ENCODE results near the gene TMPRSS9. TPM values are rescaled to one million over a fixed set of nuclear protein-coding genes. Genes with fewer than 3 reads are reported as not detected.
A peak's percentile ranks its signal among the peaks of the same experiment; 100 is the strongest.

Gene TMPRSS9
- total and polyA plus RNA-seq, 2 of the 13 experiments (the other 11 are each of a cell fraction or from before 2014, with no cell fraction given), result 2.5 to 5.2 TPM

DNA sequence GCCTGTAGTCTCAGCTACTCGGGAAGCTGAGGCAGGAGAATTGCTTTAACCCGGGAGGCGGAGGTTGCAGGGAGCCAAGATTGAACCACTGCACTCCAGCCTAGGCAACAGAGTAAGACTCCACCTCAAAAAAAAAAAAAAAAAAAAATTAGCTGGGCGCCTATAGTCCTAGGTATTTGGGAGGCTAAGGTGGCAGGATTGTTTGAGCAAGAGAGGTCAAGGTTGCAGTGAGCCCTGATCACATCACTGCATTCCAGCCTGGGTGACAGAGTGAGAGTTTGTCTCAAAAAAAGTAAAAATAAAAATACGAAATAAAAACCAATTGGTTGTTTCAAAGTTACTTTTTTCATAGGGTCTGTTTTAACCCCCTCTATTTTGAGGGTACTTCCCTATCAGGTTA, 98.0 kb downstream of the TMPRSS9 start (continued):
- TF ChIP-seq, protein P1, sequence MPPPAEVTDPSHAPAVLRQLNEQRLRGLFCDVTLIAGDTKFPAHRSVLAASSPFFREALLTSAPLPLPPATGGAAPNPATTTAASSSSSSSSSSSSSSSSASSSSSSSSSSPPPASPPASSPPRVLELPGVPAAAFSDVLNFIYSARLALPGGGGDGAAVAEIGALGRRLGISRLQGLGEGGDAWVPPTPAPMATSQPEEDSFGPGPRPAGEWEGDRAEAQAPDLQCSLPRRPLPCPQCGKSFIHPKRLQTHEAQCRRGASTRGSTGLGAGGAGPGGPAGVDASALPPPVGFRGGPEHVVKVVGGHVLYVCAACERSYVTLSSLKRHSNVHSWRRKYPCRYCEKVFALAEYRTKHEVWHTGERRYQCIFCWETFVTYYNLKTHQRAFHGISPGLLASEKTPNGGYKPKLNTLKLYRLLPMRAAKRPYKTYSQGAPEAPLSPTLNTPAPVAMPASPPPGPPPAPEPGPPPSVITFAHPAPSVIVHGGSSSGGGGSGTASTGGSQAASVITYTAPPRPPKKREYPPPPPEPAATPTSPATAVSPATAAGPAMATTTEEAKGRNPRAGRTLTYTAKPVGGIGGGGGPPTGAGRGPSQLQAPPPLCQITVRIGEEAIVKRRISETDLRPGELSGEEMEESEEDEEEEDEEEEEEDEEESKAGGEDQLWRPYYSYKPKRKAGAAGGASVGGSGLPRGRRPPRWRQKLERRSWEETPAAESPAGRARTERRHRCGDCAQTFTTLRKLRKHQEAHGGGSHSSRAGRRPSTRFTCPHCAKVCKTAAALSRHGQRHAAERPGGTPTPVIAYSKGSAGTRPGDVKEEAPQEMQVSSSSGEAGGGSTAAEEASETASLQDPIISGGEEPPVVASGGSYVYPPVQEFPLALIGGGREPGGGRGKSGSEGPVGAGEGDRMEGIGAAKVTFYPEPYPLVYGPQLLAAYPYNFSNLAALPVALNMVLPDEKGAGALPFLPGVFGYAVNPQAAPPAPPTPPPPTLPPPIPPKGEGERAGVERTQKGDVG (CRISPR knock-in tag; IDR thresholded peaks at IDR 0.05; ENCODE audit: borderline replicate concordance), result no peak
- TF ChIP-seq ZSCAN29 (CRISPR knock-in tag; conservative IDR thresholded peaks at IDR 0.05) (no peak), ZNF615 (CRISPR knock-in tag; IDR thresholded peaks at IDR 0.05; ENCODE audit: borderline replicate concordance) (no peak), ARHGAP35 (CRISPR knock-in tag; IDR thresholded peaks at IDR 0.05; ENCODE audit: borderline replicate concordance) (no peak), MLLT10 (CRISPR knock-in tag; IDR thresholded peaks at IDR 0.05) (no peak), MAZ (IDR thresholded peaks at IDR 0.05; ENCODE audit: borderline replicate concordance, low read depth, low read length) (no peak), MAZ (CRISPR knock-in tag; IDR thresholded peaks at IDR 0.05; ENCODE audit: low read depth) (no peak), NPAS2 (CRISPR knock-in tag; IDR thresholded peaks at IDR 0.05; ENCODE audit: borderline replicate concordance) (no peak), NCOA1 (CRISPR knock-in tag; IDR thresholded peaks at IDR 0.05) (no peak), ZNF605 (CRISPR knock-in tag; IDR thresholded peaks at IDR 0.05) (0 out of 2 replicates have a peak, but pooled peaks have one; percentile 59), EP300 (IDR thresholded peaks at IDR 0.05; ENCODE audit: low read depth in 2 of 2, low read length in 2 of 2) (peak; percentile 48; a peak in 1 of 4 replicates), EP300 (CRISPR knock-in tag; IDR thresholded peaks at IDR 0.05; ENCODE audit: borderline replicate concordance) (no peak), ZNF556 (CRISPR knock-in tag; IDR thresholded peaks at IDR 0.05; ENCODE audit: borderline replicate concordance) (no peak)
- TF ChIP-seq, protein P2, sequence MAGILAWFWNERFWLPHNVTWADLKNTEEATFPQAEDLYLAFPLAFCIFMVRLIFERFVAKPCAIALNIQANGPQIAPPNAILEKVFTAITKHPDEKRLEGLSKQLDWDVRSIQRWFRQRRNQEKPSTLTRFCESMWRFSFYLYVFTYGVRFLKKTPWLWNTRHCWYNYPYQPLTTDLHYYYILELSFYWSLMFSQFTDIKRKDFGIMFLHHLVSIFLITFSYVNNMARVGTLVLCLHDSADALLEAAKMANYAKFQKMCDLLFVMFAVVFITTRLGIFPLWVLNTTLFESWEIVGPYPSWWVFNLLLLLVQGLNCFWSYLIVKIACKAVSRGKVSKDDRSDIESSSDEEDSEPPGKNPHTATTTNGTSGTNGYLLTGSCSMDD (CRISPR knock-in tag; IDR thresholded peaks at IDR 0.05), result no peak
- TF ChIP-seq, protein P3, sequence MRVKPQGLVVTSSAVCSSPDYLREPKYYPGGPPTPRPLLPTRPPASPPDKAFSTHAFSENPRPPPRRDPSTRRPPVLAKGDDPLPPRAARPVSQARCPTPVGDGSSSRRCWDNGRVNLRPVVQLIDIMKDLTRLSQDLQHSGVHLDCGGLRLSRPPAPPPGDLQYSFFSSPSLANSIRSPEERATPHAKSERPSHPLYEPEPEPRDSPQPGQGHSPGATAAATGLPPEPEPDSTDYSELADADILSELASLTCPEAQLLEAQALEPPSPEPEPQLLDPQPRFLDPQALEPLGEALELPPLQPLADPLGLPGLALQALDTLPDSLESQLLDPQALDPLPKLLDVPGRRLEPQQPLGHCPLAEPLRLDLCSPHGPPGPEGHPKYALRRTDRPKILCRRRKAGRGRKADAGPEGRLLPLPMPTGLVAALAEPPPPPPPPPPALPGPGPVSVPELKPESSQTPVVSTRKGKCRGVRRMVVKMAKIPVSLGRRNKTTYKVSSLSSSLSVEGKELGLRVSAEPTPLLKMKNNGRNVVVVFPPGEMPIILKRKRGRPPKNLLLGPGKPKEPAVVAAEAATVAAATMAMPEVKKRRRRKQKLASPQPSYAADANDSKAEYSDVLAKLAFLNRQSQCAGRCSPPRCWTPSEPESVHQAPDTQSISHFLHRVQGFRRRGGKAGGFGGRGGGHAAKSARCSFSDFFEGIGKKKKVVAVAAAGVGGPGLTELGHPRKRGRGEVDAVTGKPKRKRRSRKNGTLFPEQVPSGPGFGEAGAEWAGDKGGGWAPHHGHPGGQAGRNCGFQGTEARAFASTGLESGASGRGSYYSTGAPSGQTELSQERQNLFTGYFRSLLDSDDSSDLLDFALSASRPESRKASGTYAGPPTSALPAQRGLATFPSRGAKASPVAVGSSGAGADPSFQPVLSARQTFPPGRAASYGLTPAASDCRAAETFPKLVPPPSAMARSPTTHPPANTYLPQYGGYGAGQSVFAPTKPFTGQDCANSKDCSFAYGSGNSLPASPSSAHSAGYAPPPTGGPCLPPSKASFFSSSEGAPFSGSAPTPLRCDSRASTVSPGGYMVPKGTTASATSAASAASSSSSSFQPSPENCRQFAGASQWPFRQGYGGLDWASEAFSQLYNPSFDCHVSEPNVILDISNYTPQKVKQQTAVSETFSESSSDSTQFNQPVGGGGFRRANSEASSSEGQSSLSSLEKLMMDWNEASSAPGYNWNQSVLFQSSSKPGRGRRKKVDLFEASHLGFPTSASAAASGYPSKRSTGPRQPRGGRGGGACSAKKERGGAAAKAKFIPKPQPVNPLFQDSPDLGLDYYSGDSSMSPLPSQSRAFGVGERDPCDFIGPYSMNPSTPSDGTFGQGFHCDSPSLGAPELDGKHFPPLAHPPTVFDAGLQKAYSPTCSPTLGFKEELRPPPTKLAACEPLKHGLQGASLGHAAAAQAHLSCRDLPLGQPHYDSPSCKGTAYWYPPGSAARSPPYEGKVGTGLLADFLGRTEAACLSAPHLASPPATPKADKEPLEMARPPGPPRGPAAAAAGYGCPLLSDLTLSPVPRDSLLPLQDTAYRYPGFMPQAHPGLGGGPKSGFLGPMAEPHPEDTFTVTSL (CRISPR knock-in tag; IDR thresholded peaks at IDR 0.05; ENCODE audit: borderline replicate concordance), result peak; percentile 59; the same call in 1 of the 2 replicates
- TF ChIP-seq, protein P4, sequence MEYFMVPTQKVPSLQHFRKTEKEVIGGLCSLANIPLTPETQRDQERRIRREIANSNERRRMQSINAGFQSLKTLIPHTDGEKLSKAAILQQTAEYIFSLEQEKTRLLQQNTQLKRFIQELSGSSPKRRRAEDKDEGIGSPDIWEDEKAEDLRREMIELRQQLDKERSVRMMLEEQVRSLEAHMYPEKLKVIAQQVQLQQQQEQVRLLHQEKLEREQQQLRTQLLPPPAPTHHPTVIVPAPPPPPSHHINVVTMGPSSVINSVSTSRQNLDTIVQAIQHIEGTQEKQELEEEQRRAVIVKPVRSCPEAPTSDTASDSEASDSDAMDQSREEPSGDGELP (IDR thresholded peaks at IDR 0.05; ENCODE audit: borderline replicate concordance, low read depth), result no peak
- TF ChIP-seq, protein P5, sequence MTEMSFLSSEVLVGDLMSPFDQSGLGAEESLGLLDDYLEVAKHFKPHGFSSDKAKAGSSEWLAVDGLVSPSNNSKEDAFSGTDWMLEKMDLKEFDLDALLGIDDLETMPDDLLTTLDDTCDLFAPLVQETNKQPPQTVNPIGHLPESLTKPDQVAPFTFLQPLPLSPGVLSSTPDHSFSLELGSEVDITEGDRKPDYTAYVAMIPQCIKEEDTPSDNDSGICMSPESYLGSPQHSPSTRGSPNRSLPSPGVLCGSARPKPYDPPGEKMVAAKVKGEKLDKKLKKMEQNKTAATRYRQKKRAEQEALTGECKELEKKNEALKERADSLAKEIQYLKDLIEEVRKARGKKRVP (CRISPR knock-in tag; IDR thresholded peaks at IDR 0.05), result no peak
